ENCODE results near the gene CST3. TPM values are rescaled to one million over a fixed set of nuclear protein-coding genes. Genes with fewer than 3 reads are reported as not detected.

CST3 gene
- polyA plus RNA-seq, 1 experiment, result 458 TPM

DNA sequence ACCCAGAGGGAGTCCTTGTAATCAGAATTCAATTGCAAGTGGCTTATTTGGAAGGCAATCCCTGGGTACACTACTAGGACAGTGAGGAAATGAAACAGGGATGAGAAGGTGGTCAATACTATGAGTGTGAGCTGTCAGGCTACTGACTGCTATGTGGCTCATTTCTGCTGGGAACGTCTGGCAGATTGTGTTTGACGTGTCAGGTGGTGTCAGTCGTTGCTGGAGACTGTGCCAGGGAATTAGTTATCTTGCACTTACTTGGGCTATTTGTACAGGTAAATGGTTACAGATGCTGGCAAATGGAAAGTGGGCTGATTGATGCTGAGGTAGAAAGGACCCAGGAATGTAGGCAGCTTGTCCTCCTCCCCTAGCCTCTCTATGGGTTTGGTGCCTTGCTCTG lies 33.7 kb upstream of the CST3 start:
- Histone ChIP-seq H3K36me3 (ENCODE audit: control insufficient read depth, insufficient read depth, low read length) (no peaks in the 10 kb centered on the region), H3K4me3 (ENCODE audit: low read depth, low read length) (no peak overlapping the region), H3K27me3 (ENCODE audit: control insufficient read depth, insufficient read depth, low read length) (no peaks in the 10 kb centered on the region; the same call in 1 of the 2 replicates)
- no peak for DNase-seq (ENCODE audit: low read depth)
- ChIA-PET POLR2A (no interaction called here), CTCF (interaction anchor here (1.1 kb wide), 1 partner anchor 9 kb away, joined by 3 read pairs; no protein-coding TSS in a partner anchor)
- TF ChIP-seq, protein P1, sequence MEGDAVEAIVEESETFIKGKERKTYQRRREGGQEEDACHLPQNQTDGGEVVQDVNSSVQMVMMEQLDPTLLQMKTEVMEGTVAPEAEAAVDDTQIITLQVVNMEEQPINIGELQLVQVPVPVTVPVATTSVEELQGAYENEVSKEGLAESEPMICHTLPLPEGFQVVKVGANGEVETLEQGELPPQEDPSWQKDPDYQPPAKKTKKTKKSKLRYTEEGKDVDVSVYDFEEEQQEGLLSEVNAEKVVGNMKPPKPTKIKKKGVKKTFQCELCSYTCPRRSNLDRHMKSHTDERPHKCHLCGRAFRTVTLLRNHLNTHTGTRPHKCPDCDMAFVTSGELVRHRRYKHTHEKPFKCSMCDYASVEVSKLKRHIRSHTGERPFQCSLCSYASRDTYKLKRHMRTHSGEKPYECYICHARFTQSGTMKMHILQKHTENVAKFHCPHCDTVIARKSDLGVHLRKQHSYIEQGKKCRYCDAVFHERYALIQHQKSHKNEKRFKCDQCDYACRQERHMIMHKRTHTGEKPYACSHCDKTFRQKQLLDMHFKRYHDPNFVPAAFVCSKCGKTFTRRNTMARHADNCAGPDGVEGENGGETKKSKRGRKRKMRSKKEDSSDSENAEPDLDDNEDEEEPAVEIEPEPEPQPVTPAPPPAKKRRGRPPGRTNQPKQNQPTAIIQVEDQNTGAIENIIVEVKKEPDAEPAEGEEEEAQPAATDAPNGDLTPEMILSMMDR (IDR thresholded peaks at IDR 0.05; ENCODE audit: insufficient read depth, low read depth, low read length), result no peak

DNA sequence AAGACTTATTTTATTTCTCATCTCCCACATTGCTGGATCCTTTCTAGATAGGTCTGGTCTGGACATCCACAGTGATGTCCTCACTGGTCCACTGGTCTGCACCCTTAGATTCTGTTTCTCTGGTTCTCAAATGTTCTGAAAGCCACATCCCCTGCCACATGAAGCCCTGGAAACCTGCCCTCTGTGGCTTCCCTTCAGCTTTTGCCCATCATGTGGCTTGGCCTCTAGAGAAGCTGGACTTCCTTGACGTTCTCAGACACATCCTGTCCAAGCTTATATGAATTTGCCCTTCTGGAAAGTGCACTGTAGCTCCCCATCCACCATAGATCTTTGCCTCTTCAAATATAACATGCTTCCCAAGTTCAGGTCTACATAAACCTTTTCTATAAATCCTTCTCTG lies 32.6 kb upstream of the CST3 start:
- no peaks in the 10 kb centered on the region; the same call in 1 of the 2 replicates for H3K27me3 ChIP-seq (ENCODE audit: control insufficient read depth, insufficient read depth, low read length)
- ChIA-PET CTCF (no interaction called here), POLR2A (no interaction called here)
- no peak overlapping the region for H3K4me3 ChIP-seq (ENCODE audit: low read depth, low read length)
- no peak for DNase-seq (ENCODE audit: low read depth)
- TF ChIP-seq, protein P1 (IDR thresholded peaks at IDR 0.05; ENCODE audit: insufficient read depth, low read depth, low read length), result no peak
- no peaks in the 10 kb centered on the region for H3K36me3 ChIP-seq (ENCODE audit: control insufficient read depth, insufficient read depth, low read length)

DNA sequence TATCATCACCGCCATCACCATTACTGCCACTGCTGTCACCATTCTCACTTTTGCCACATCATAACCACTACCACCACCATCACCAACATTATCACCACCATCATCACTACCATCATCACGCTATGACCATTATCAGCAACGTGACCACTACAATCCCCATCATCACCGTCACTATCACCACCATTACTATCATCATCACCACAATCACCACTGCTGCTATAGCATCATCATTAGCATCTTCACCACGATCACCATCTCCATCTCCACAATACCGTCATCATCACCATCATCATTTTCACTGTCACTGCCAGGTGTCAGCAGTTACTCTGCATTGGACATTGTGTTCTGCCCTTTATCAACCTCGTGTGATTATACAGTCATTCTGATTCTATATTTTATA lies 32.1 kb upstream of the CST3 start:
- Histone ChIP-seq H3K36me3 (ENCODE audit: control insufficient read depth, insufficient read depth, low read length) (no peaks in the 10 kb centered on the region), H3K4me3 (ENCODE audit: low read depth, low read length) (no peak overlapping the region), H3K27me3 (ENCODE audit: control insufficient read depth, insufficient read depth, low read length) (no peaks in the 10 kb centered on the region; the same call in 1 of the 2 replicates)
- no peak for DNase-seq (ENCODE audit: low read depth)
- TF ChIP-seq, protein P1 (IDR thresholded peaks at IDR 0.05; ENCODE audit: insufficient read depth, low read depth, low read length), result no peak
- ChIA-PET POLR2A (no interaction called here), CTCF (no interaction called here)

DNA sequence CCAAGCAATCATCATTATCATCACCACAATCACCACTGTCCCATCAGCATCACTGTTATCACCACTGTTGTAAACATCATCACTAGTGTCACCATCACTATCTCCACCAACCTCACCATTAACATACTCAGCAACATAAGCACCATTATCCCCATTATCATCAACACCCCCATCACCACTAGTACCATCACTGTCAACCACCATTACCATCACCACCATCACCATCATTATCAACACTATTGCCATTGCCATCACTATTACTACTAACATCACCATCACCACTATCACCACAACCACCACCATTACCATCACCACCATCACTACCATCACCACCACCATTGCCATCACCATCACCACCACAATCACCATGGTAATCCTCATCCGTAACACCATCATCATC lies 31.6 kb upstream of the CST3 start:
- CTCF ChIA-PET, result interaction anchor here (0.8 to 1.6 kb wide), 7 partner anchors 10 to 219 kb away, joined by 3 to 15 read pairs (median 3); no protein-coding TSS in a partner anchor
- TF ChIP-seq, protein P1 (IDR thresholded peaks at IDR 0.05; ENCODE audit: insufficient read depth, low read depth, low read length), result no peak
- H3K36me3 ChIP-seq (ENCODE audit: control insufficient read depth, insufficient read depth, low read length), result no peaks in the 10 kb centered on the region
- H3K27me3 ChIP-seq (ENCODE audit: control insufficient read depth, insufficient read depth, low read length), result no peaks in the 10 kb centered on the region; the same call in 1 of the 2 replicates
- no peak for DNase-seq (ENCODE audit: low read depth)
- no peak overlapping the region for H3K4me3 ChIP-seq (ENCODE audit: low read depth, low read length)
- POLR2A ChIA-PET, result no interaction called here

DNA sequence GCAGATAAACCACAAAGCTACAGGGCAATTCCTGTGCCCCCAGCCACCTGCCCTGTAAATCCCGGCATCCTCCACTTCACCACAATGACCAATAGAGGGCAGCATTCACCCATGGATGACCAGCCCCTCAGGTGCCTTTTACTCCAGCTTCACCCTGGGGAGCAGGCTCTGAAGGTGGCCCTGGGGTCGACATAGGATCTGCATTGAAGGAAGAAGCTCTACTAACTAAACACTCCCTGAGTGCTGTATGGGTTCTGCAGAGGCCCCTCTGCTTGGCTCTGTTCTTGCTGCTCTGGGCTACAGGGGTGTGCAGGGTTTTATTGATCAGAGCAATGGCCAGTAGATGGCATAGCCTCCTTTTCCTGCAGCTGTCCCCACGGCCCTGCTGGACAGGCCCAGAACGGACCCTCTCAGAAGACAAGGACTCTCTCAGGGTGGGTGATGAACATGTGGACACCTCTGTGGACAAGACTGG lies 30.8 kb upstream of the CST3 start:
- H3K27me3 ChIP-seq (ENCODE audit: control insufficient read depth, insufficient read depth, low read length), result peaks cover 2% of the 10 kb centered on the region; the same call in 1 of the 2 replicates
- POLR2A ChIA-PET, result no interaction called here
- H3K36me3 ChIP-seq (ENCODE audit: control insufficient read depth, insufficient read depth, low read length), result no peaks in the 10 kb centered on the region
- CTCF ChIA-PET, result interaction anchor here (0.7 to 2.2 kb wide), 20 partner anchors 7 to 331 kb away, joined by 3 to 19 read pairs (median 4); partner anchors contain the start of gene CST3
- DNase-seq (ENCODE audit: low read depth), result no peak
- H3K4me3 ChIP-seq (ENCODE audit: low read depth, low read length), result no peak overlapping the region
- TF ChIP-seq, protein P1 (IDR thresholded peaks at IDR 0.05; ENCODE audit: insufficient read depth, low read depth, low read length), result peak; percentile 77
